Peyer's patch (tissue), 4 donors: ENCODE measurements around the gene AK1.

Source experiments
- POLR2A ChIP-seq, 2 donors: fragments of 450-650 bp; IDR thresholded peaks; one replicate each; pipeline ENCODE4 v1.5.1; 2017; ENCODE audit warnings: antibody characterized with exemption in 2 of 2, mild to moderate bottlenecking in 2 of 2, moderate library complexity in 2 of 2
- TF ChIP-seq, protein P1 (sequence below), 6 experiments: fragments of 450-650 bp in 4 of 6; fragments of 200-600 bp in 2 of 6; sonication (generic) in 1 of 6; IDR thresholded peaks; one replicate each; pipeline ENCODE4 v1.5.1; 2017 to 2019; ENCODE audit warnings: antibody characterized with exemption in 6 of 6, mild to moderate bottlenecking in 3 of 6, moderate library complexity in 1 of 6

DNA sequence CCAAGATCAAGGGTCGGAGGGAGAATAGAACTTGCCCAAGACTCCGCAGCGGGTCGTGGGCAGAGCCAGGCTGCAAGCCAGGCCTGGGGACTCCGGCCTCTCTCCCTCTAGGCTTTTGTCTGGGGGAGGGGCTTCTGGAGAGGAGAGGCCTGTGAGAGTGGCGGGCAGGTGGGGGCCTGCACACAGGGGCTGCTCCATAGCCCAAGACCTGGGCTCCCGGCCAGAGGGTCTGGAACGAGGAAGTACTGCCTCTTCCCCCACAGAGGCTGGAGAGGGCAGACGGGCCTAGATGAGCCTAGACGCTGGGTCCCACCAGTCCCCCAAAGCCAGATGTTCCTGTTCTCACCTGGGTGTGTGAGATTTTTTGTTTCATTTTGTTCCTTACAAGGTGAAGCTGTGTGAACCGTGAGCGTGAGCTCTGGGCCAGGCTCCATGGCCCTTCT lies 27.1 kb upstream of the AK1 start:
- TF ChIP-seq, protein P1, sequence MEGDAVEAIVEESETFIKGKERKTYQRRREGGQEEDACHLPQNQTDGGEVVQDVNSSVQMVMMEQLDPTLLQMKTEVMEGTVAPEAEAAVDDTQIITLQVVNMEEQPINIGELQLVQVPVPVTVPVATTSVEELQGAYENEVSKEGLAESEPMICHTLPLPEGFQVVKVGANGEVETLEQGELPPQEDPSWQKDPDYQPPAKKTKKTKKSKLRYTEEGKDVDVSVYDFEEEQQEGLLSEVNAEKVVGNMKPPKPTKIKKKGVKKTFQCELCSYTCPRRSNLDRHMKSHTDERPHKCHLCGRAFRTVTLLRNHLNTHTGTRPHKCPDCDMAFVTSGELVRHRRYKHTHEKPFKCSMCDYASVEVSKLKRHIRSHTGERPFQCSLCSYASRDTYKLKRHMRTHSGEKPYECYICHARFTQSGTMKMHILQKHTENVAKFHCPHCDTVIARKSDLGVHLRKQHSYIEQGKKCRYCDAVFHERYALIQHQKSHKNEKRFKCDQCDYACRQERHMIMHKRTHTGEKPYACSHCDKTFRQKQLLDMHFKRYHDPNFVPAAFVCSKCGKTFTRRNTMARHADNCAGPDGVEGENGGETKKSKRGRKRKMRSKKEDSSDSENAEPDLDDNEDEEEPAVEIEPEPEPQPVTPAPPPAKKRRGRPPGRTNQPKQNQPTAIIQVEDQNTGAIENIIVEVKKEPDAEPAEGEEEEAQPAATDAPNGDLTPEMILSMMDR (IDR thresholded peaks at IDR 0.05), result no peak
- no peak for TF ChIP-seq POLR2A (IDR thresholded peaks at IDR 0.05)
